ENCODE data around the gene SPO11.

The SPO11 gene

GRCh38 chr20:57310821-57311514 lies 18.6 kb upstream of the SPO11 start:
- no peak for DNase-seq (ENCODE audit: low read depth in 2 of 2)

GRCh38 chr20:57312138-57312537 lies 17.5 kb upstream of the SPO11 start:
- DNase-seq (ENCODE audit: low read depth in 2 of 2): no peak

GRCh38 chr20:57313230-57313629 lies 16.4 kb upstream of the SPO11 start:
- DNase-seq (ENCODE audit: low read depth in 2 of 2): no peak

GRCh38 chr20:57313951-57314350 lies 15.7 kb upstream of the SPO11 start:
- DNase-seq (ENCODE audit: low read depth in 2 of 2): no peak

- DNase-seq (ENCODE audit: low read depth in 2 of 2): no peak
Measured at GRCh38 chr20:57315083-57315975, 14.3 kb upstream of the SPO11 start.

- no peak for DNase-seq (ENCODE audit: low read depth in 2 of 2)
Measured at GRCh38 chr20:57315976-57316480, 13.6 kb upstream of the SPO11 start.

GRCh38 chr20:57316795-57317201 lies 12.8 kb upstream of the SPO11 start:
- DNase-seq (ENCODE audit: low read depth in 2 of 2): no peak

GRCh38 chr20:57317316-57317788 lies 12.3 kb upstream of the SPO11 start:
- DNase-seq (ENCODE audit: low read depth in 2 of 2): no peak

GRCh38 chr20:57317789-57318371 lies 11.7 kb upstream of the SPO11 start:
- no peak for DNase-seq (ENCODE audit: low read depth in 2 of 2)

- DNase-seq (ENCODE audit: low read depth in 2 of 2): no peak
Measured at GRCh38 chr20:57319584-57319983, 10.0 kb upstream of the SPO11 start.

GRCh38 chr20:57320358-57320757 lies 9.2 kb upstream of the SPO11 start:
- DNase-seq (ENCODE audit: low read depth in 2 of 2): no peak

GRCh38 chr20:57321142-57321541 lies 8.5 kb upstream of the SPO11 start:
- no peak for DNase-seq (ENCODE audit: low read depth in 2 of 2)

- DNase-seq (ENCODE audit: low read depth in 2 of 2): no peak
Measured at GRCh38 chr20:57322476-57322875, 7.1 kb upstream of the SPO11 start.

- no peak for DNase-seq (ENCODE audit: low read depth in 2 of 2)
Measured at GRCh38 chr20:57323034-57323433, 6.6 kb upstream of the SPO11 start.

GRCh38 chr20:57325632-57326356 lies 3.8 kb upstream of the SPO11 start:
- DNase-seq (ENCODE audit: low read depth in 2 of 2): no peak

- DNase-seq (ENCODE audit: low read depth in 2 of 2): no peak
Measured at GRCh38 chr20:57326667-57327455, 2.7 kb upstream of the SPO11 start.

GRCh38 chr20:57327820-57328219 lies 1.8 kb upstream of the SPO11 start:
- DNase-seq (ENCODE audit: low read depth in 2 of 2): no peak

GRCh38 chr20:57330998-57331397 lies 1.4 kb downstream of the SPO11 start:
- DNase-seq (ENCODE audit: low read depth in 2 of 2): no peak

- no peak for DNase-seq (ENCODE audit: low read depth in 2 of 2)
Measured at GRCh38 chr20:57332105-57333089, 2.8 kb downstream of the SPO11 start.

- DNase-seq (ENCODE audit: low read depth in 2 of 2): no peak
Measured at GRCh38 chr20:57335392-57335791, 5.8 kb downstream of the SPO11 start.
